Cardiac fibroblast (primary cell): ENCODE data around the gene TTLL8.

Source experiments
- DNase-seq, 2 donors: peaks; one replicate each; pipeline versions ENCODE4 v3.0.0 to v3.0.0-alpha.2; 2010; ENCODE audit warnings: low read depth in 2 of 2
- H3K4me3 ChIP-seq, 2 donors: replicated peaks in 1 of 2; 1 replicate in 1 of 2; 2 replicates in 1 of 2; pipeline ENCODE4 v1.5.1; 2011; ENCODE audit warnings: low read depth in 2 of 2, low read length in 2 of 2, mild to moderate bottlenecking in 2 of 2, moderate library complexity in 1 of 2
- CTCF ChIP-seq: IDR thresholded peaks from one replicate; pipeline ENCODE4 v1.5.1; 2011; ENCODE audit warnings: low read depth, mild to moderate bottlenecking, low read length, inconsistent platforms

Gene TTLL8

GRCh38 chr22:50041361-50042065 lies 16.6 kb downstream of the TTLL8 start:
- no peak for TF ChIP-seq CTCF
- no peak for DNase-seq

DNA sequence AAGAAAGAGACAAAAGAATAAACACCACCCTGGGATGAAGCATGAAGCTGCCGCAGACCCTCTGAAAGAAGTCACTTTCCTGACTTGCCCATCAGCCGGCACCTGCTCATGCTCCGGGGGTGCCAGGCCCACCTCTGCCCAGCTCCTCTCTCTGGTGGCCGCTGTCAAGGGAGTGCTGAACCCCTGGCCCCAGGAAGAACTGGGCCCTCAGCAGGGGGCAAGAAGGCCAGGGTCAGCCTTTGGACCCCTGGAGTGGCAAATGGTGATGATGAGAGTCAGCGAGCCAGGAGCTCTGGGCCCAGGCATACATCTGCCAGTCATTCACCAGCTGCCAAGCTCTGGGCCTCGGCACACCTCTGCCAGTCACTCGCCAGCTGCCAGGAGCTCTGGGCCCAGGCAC lies 17.4 kb downstream of the TTLL8 start:
- no peak overlapping the region for H3K4me3 ChIP-seq
- no peak for DNase-seq
- no peak for TF ChIP-seq CTCF

More at GRCh38 chr22:50041361-50042065, 16.6 kb downstream of the TTLL8 start:
- H3K4me3 ChIP-seq = no peak overlapping the region

DNA sequence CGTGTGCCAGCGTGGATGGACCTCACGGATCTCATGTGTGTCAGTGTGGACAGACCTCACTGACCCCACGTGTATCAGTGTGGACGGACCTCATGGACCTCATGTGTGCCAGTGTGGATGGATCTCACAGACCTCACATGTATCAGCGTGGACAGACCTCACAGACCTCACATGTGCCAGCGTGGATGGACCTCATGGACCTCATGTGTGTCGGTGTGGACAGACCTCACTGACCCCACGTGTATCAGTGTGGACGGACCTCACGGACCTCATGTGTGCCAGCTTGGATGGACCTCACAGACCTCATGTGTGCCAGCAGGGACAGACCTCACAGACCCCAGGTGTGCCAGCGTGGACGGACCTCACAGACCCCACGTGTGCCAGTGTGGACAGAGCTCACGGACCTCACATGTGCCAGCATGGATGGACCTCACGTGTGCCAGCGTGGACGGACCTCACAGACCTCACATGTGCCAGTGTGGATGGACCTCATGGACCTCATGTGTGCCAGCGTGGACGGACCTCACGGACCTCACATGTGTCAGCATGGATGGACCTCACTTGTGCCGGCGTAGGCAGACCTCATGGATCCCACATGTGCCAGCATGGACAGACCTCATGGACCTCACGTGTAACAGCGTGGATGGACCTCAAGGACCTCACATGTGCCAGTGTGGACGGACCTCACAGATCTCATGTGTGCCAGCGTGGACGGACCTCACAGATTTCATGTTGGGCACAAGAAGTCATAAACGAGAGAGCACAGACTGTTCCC lies 18.2 kb downstream of the TTLL8 start:
- H3K4me3 ChIP-seq = no peak overlapping the region
- TF ChIP-seq CTCF = no peak
- DNase-seq = no peak

- no peak for DNase-seq
- no peak for TF ChIP-seq CTCF
- H3K4me3 ChIP-seq = no peak overlapping the region
Measured at GRCh38 chr22:50035976-50036724, 21.9 kb downstream of the TTLL8 start.

DNA sequence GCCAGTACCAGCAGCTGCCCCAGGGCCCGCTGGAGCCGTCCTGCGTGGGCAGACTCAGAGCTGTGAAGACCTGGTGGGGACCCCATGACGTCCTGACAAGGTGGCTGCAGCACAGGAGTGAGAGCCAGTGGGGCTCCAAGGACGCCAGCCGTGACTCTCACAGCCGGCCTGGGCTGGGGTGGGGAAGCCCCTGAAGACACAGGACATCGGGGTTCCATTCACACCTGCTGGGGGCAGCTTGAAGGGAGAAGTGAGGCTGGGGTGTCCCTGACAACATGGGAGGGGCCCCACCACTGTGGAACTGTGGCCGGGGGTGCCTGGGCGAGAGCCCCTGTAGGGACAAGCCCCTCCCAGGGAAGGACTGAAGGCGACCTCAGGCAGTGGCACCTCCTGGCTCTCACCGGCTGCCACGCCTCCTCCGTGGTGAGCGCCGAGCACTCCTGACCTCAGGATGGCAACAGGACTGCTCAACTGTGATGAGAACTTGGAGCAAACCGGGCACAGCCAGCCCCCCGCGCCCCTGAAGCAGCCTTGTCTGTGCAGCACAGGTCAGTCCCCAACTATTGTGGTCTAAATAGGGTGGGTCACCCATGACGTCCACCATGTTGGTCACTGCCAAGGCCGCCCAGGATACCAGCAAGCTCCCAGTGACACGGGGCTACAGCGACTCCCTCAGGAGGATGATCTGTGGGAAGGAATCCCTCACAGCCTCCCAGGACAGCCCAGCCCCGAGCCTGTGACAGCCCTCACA lies 22.8 kb downstream of the TTLL8 start:
- DNase-seq = no peak
- TF ChIP-seq CTCF = no peak
- H3K4me3 ChIP-seq = no peak overlapping the region
